Esophagus mucosa (tissue), 1 donor: ENCODE data around the gene IRX6. TPM values are rescaled to one million over a fixed set of nuclear protein-coding genes. Genes with fewer than 3 reads are reported as not detected.
A peak's percentile ranks its signal among the peaks of the same experiment; 100 is the strongest.

Source experiments
- ATAC-seq: fragments of 200-7000 bp; cut with Tn5 transposase; one replicate; pipeline ENCODE4 v1.9.1; 2020
- total RNA-seq: library from RNA; stranded (reverse); gene quantifications from one replicate; pipeline ENCODE4 v1.2.4, GENCODE V29; 2023
- donor health status: DM: yes; HTN: yes; CAD: no.

The IRX6 gene
- total RNA-seq, 1 donor from 2014 or later, result 0.08 TPM

GRCh38 chr16:55324285-55325079 is 479 bp downstream of the IRX6 start:
- no peak for ATAC-seq

- ATAC-seq, result no peak
These were observed 1.1 kb downstream of the IRX6 start for GRCh38 chr16:55325080-55325447.

- ATAC-seq, result no peak
These were observed 1.6 kb downstream of the IRX6 start for GRCh38 chr16:55325458-55326109.

GRCh38 chr16:55326261-55327092 is 2.5 kb downstream of the IRX6 start:
- no peak for ATAC-seq

- no peak for ATAC-seq
These were observed 4.9 kb downstream of the IRX6 start for GRCh38 chr16:55328611-55329569.

GRCh38 chr16:55329791-55330428 is 5.9 kb downstream of the IRX6 start:
- no peak for ATAC-seq

GRCh38 chr16:55330781-55331647 is 7.0 kb downstream of the IRX6 start:
- ATAC-seq, result no peak

GRCh38 chr16:55331648-55332185 is 7.7 kb downstream of the IRX6 start:
- no peak for ATAC-seq

GRCh38 chr16:55333684-55334083 is 9.7 kb downstream of the IRX6 start:
- ATAC-seq, result peak; percentile 70

GRCh38 chr16:55338646-55339045 is 14.6 kb downstream of the IRX6 start:
- ATAC-seq, result no peak

GRCh38 chr16:55340445-55340844 is 16.4 kb downstream of the IRX6 start:
- no peak for ATAC-seq

GRCh38 chr16:55341681-55342080 is 17.7 kb downstream of the IRX6 start:
- no peak for ATAC-seq

- ATAC-seq, result no peak
These were observed 22.5 kb downstream of the IRX6 start for GRCh38 chr16:55346475-55346874.

GRCh38 chr16:55349867-55350266 is 25.9 kb downstream of the IRX6 start:
- no peak for ATAC-seq

GRCh38 chr16:55350984-55351383 is 27.0 kb downstream of the IRX6 start:
- ATAC-seq, result no peak

GRCh38 chr16:55351936-55352335 is 27.9 kb downstream of the IRX6 start:
- no peak for ATAC-seq

GRCh38 chr16:55357241-55357640 is 33.2 kb downstream of the IRX6 start:
- ATAC-seq, result no peak

GRCh38 chr16:55359946-55360345 is 35.9 kb downstream of the IRX6 start:
- ATAC-seq, result no peak

GRCh38 chr16:55364811-55365210 is 40.8 kb downstream of the IRX6 start:
- no peak for ATAC-seq

GRCh38 chr16:55367301-55367811 is 43.4 kb downstream of the IRX6 start:
- no peak for ATAC-seq
